ENCODE results near the gene B4GALT2. TPM values are rescaled to one million over a fixed set of nuclear protein-coding genes. Genes with fewer than 3 reads are reported as not detected.
A peak's percentile ranks its signal among the peaks of the same experiment; 100 is the strongest.

Gene B4GALT2
- total RNA-seq, 1 donor from 2014 or later = 84.0 TPM

DNA sequence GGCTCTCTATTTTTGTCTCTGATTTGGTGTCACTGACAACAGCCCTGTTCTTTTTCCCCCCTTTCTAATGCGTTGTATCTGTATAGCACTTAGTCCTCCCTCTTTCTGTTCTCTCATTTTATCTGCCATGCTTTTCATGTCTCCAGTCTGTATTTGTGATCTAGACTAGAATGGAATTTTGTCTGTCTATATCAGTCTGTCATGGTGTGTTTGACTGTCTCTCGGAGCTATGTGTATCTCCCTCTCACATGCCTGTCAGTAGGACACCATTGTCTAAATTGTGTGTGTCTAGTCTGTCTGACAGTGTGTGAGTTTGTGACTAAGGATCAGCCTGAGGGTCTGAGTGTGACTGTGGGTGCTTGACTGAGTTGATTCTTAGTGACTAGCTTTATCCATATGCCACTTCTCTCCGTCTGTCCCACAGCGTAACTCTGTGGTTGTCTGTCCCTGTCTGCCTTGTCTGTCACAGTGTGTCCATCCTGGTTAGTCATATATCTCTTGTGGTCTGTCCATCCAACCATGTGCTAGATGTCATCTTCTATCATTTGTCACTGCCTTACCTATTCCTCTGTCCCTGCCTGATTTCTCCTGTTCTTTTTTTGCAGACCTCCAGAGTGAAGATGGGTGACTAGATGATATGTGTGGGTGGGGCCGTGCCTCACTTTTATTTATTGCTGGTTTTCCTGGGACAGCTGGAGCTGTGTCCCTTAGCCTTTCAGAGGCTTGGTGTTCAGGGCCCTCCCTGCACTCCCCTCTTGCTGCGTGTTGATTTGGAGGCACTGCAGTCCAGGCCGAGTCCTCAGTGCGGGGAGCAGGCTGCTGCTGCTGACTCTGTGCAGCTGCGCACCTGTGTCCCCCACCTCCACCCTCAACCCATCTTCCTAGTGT, 1.4 kb upstream of the B4GALT2 start:
- TF ChIP-seq, protein P1, sequence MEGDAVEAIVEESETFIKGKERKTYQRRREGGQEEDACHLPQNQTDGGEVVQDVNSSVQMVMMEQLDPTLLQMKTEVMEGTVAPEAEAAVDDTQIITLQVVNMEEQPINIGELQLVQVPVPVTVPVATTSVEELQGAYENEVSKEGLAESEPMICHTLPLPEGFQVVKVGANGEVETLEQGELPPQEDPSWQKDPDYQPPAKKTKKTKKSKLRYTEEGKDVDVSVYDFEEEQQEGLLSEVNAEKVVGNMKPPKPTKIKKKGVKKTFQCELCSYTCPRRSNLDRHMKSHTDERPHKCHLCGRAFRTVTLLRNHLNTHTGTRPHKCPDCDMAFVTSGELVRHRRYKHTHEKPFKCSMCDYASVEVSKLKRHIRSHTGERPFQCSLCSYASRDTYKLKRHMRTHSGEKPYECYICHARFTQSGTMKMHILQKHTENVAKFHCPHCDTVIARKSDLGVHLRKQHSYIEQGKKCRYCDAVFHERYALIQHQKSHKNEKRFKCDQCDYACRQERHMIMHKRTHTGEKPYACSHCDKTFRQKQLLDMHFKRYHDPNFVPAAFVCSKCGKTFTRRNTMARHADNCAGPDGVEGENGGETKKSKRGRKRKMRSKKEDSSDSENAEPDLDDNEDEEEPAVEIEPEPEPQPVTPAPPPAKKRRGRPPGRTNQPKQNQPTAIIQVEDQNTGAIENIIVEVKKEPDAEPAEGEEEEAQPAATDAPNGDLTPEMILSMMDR (IDR thresholded peaks at IDR 0.05; ENCODE audit: insufficient read depth, low read length, severe bottlenecking) = no peak
- Histone ChIP-seq H3K36me3 (ENCODE audit: control insufficient read depth, insufficient read depth, low read length) (peaks cover 20% of the 10 kb centered on the region), H3K27me3 (ENCODE audit: control insufficient read depth, insufficient read depth, low read length) (no peaks in the 10 kb centered on the region), H3K4me3 (ENCODE audit: low read depth, low read length) (no peak overlapping the region)
- FAIRE-seq (peak; percentile 76), DNase-seq (ENCODE audit: low read depth) (no peak)

DNA sequence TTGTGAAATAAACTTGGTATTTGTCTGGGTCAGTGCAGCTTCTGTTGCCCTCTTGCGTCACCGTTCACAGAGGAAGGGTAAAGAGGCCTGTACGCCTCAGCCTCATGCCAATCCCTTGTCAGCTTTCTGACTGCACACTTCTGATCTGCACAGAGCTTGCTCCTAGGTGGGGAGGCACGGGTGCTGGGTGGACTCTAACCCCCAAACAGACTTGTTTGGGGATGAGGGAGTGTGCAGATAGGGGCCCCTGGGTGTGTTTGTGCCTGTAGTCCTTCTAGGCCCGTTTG, 803 bp upstream of the B4GALT2 start:
- Histone ChIP-seq H3K36me3 (ENCODE audit: control insufficient read depth, insufficient read depth, low read length) (peaks cover 19% of the 10 kb centered on the region), H3K27me3 (ENCODE audit: control insufficient read depth, insufficient read depth, low read length) (no peaks in the 10 kb centered on the region), H3K4me3 (ENCODE audit: low read depth, low read length) (no peak overlapping the region)
- FAIRE-seq (no peak), DNase-seq (ENCODE audit: low read depth) (no peak)
- TF ChIP-seq, protein P1 (IDR thresholded peaks at IDR 0.05; ENCODE audit: insufficient read depth, low read length, severe bottlenecking) = no peak

DNA sequence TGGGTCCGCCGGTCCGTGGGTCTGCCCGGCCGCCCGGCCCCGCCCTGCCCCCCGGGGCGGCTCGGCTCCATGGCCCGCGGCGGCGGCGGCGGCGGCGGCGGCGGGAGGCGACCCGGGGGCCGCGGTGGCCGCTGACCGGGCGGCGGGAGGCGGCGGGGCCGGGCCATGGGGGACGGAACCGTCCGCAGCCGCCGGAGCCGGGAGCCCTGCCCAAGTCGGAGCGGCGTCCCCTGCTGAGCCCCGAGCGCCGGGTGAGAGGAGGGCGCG, 184 bp downstream of the B4GALT2 start:
- Histone ChIP-seq H3K27me3 (ENCODE audit: control insufficient read depth, insufficient read depth, low read length) (no peaks in the 10 kb centered on the region), H3K36me3 (ENCODE audit: control insufficient read depth, insufficient read depth, low read length) (peaks cover 19% of the 10 kb centered on the region), H3K4me3 (ENCODE audit: low read depth, low read length) (peak overlapping the region; percentile 46)
- DNase-seq (ENCODE audit: low read depth) (no peak), FAIRE-seq (no peak)
- TF ChIP-seq, protein P1 (IDR thresholded peaks at IDR 0.05; ENCODE audit: insufficient read depth, low read length, severe bottlenecking) = no peak

DNA sequence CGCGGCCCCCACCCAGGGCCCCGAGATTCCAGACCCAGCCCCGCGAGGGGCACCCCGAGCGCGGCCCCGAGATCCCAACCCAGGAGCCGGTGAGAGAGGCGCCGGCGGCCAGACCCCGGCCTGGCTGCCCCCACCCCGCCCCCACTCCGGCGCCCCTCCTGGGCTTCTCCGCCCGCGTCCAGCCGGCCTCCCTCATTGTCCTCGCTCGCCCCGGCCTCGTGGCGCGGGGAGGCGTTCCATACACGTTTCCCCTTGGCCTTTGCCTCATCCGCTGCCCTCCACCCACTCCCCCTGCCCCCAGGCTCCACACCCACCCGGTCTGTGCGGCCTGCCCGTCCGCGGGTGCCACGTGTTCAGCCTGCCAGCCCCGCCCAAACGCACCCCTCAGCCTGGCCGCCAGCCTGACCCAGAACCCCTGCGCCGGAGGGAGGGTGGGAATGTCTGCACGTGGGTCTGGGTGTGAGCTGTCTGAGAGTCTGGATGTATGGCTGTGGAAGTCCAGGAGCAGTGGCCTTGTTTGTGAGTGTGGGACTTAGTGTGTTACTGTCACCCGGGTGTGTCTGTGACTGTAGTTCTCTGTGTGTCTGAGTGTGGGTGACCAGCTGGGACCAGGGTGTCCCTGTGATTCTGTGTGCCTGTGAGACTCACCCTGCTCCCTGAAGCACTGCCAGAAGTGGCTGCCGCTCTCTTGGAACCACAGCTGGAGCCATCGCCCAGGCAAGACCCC, 681 bp downstream of the B4GALT2 start:
- H3K27me3 ChIP-seq (ENCODE audit: control insufficient read depth, insufficient read depth, low read length) = no peaks in the 10 kb centered on the region
- H3K4me3 ChIP-seq (ENCODE audit: low read depth, low read length) = peak overlapping the region; percentile 46
- H3K36me3 ChIP-seq (ENCODE audit: control insufficient read depth, insufficient read depth, low read length) = peaks cover 23% of the 10 kb centered on the region
- TF ChIP-seq, protein P1 (IDR thresholded peaks at IDR 0.05; ENCODE audit: insufficient read depth, low read length, severe bottlenecking) = no peak
- peak; percentile 34 for DNase-seq (ENCODE audit: low read depth)
- FAIRE-seq = peak; percentile 58

DNA sequence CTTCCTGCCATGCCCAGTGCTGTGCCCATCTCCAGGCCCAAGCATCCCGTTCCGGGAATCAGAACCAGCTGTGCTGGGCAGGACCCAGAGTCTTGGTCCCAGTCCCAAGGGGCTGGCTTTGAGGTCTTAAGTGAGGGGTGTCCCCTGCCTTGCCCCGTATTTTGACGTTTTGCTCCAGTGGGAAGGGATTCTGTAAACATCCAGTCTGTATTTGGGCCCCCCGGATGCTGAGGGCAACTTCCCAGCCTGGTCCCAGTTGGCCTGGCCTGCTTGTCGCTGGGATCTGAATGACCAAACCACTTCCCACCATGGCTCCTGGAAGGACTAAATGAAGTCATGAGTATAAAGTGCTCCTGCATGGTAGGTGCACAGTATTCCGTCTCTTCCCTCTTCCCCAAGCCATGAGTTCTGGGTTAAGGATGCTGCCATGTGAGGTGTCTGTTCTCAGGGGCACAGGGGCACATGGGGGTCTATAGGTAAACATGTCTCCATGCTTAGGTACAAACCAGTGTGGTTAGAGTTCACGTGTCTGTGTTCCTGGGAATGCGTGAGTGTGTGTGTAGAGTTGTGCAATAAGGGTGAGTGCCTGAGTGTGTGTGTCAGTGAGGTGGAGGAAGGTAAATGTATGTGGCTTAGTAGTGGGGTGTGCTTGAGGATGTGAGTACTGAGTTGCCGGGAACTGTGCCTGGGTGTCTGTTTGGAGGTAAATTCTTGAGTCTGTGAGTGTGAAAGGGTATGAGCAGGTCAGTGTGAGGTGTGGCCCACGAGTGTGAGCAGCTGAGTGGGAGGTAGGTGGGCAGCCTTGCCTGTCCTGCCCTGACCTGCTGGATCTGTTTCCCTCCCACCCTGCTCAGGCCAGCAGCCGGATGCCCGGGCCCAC, 1.5 kb downstream of the B4GALT2 start:
- H3K4me3 ChIP-seq (ENCODE audit: low read depth, low read length) = peak overlapping the region; percentile 46
- FAIRE-seq (peak; percentile 84), DNase-seq (ENCODE audit: low read depth) (peak; percentile 89)

More for the DNA sequence above, 1.5 kb downstream of the B4GALT2 start:
- TF ChIP-seq, protein P1 (IDR thresholded peaks at IDR 0.05; ENCODE audit: insufficient read depth, low read length, severe bottlenecking) = no peak
- Histone ChIP-seq H3K36me3 (ENCODE audit: control insufficient read depth, insufficient read depth, low read length) (peaks cover 25% of the 10 kb centered on the region), H3K27me3 (ENCODE audit: control insufficient read depth, insufficient read depth, low read length) (no peaks in the 10 kb centered on the region)
